Body of pancreas (tissue), 4 donors: ENCODE measurements around the gene ABLIM3. TPM values are rescaled to one million over a fixed set of nuclear protein-coding genes. Genes with fewer than 3 reads are reported as not detected.
"Not testable (repeated sequence)": the region's sequence is repeated elsewhere in the genome, so short reads cannot be mapped to it uniquely, and the experiment has no call there.

Experiments
- ATAC-seq: fragments of 150-250 bp; one replicate; pipeline ENCODE4 v1.9.1; 2016
- DNase-seq, 4 donors: peaks; one replicate each; pipeline ENCODE4 v3.0.0-alpha.2; 2019
- H3K27ac ChIP-seq, 4 donors: fragments of 200-600 bp; sonication (generic); 1 replicate in 3 of 4; 2 replicates in 1 of 4; pipeline versions ENCODE4 v1.5.1 to v1.6.1; 2016 to 2019; ENCODE audit warnings: mild to moderate bottlenecking in 1 of 4, mixed read lengths in 1 of 4, moderate library complexity in 1 of 4
- H3K27me3 ChIP-seq, 2 donors: fragments of 200-600 bp; sonication (generic); one replicate each; pipeline ENCODE4 v1.6.0; 2016; ENCODE audit warnings: mild to moderate bottlenecking in 1 of 2
- H3K36me3 ChIP-seq, 2 donors: fragments of 200-600 bp; sonication (generic); replicated peaks in 1 of 2; 2 replicates each; pipeline ENCODE4 v1.5.1; 2016; ENCODE audit warnings: low read depth in 2 of 2; ENCODE audit not compliant: insufficient read depth in 1 of 2
- H3K4me1 ChIP-seq: fragments of 200-600 bp; sonication (generic); one replicate; pipeline ENCODE4 v1.6.0; 2016
- H3K4me3 ChIP-seq, 2 donors: fragments of 200-600 bp; sonication (generic); 1 replicate in 1 of 2; 2 replicates in 1 of 2; pipeline ENCODE4 v1.5.1; 2016 to 2019
- H3K9me3 ChIP-seq, 3 donors: fragments of 200-600 bp; sonication (generic); 1 replicate in 2 of 3; 2 replicates in 1 of 3; pipeline ENCODE4 v1.5.1; 2016
- POLR2A ChIP-seq, 3 donors: fragments of 450-650 bp; IDR thresholded peaks; one replicate each; pipeline ENCODE4 v1.6.1; 2016; ENCODE audit warnings: antibody characterized with exemption in 3 of 3, mild to moderate bottlenecking in 2 of 3
- WGBS, 2 donors: methylation state at CpG; one replicate each; pipeline ENCODE4 v1.1.5; 2017; 5-methylcytosine and 5-hydroxymethylcytosine counted together
- intact Hi-C: fragments of 100-400 bp; cut with DNase I; formaldehyde crosslinking; loops from one replicate; pipeline ENCODE4 v1.15.1; 2023
- total RNA-seq, 2 donors: library from RNA; depleted of rRNA; stranded (reverse); fragments of >200 nt; gene quantifications; one replicate each; pipeline ENCODE4 v1.1.0, GENCODE V29; 2016
- TF ChIP-seq, protein P1 (sequence below), 7 experiments: fragments of 450-650 bp in 4 of 7; fragments of 200-600 bp in 3 of 7; sonication (generic) in 3 of 7; IDR thresholded peaks; one replicate each; pipeline ENCODE4 v1.5.1; 2016 to 2019; ENCODE audit warnings: antibody characterized with exemption in 7 of 7

The ABLIM3 gene
- total RNA-seq, 2 donors from 2014 or later = 3.9 to 11.2 TPM

DNA sequence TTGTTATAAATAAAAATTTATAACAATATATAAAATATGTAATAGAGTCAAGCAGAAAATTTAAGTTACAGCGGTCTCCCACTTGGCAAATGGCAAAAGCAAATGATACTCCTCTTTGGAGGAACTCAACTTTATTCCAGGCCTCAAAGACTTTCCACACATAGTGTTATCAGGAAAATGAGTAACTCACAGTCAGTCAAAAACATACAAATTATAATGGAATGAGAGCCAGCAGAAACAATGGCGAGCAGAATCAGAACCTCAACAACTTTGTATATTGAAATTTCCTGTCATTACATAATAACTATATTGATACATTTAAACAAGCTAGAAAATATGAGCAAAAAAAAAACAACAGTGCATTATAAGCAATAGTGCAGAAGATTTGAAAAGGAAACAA lies 45.2 kb downstream of the ABLIM3 start:
- Histone ChIP-seq H3K4me1 (no peaks in the 10 kb centered on the region), H3K4me3 (no peak overlapping the region), H3K27me3 (no peaks in the 10 kb centered on the region), H3K9me3 (no peaks in the 10 kb centered on the region), H3K36me3 (no peaks in the 10 kb centered on the region), H3K27ac (no peak overlapping the region)
- 63 to 64% methylated on average over 2 of the region's 2 CpGs for whole genome bisulfite sequencing, 2 donors
- ATAC-seq = no peak
- no peak for DNase-seq
- intact Hi-C loops = no loop called here
- TF ChIP-seq, protein P1, sequence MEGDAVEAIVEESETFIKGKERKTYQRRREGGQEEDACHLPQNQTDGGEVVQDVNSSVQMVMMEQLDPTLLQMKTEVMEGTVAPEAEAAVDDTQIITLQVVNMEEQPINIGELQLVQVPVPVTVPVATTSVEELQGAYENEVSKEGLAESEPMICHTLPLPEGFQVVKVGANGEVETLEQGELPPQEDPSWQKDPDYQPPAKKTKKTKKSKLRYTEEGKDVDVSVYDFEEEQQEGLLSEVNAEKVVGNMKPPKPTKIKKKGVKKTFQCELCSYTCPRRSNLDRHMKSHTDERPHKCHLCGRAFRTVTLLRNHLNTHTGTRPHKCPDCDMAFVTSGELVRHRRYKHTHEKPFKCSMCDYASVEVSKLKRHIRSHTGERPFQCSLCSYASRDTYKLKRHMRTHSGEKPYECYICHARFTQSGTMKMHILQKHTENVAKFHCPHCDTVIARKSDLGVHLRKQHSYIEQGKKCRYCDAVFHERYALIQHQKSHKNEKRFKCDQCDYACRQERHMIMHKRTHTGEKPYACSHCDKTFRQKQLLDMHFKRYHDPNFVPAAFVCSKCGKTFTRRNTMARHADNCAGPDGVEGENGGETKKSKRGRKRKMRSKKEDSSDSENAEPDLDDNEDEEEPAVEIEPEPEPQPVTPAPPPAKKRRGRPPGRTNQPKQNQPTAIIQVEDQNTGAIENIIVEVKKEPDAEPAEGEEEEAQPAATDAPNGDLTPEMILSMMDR (IDR thresholded peaks at IDR 0.05) = no peak
- no peak for TF ChIP-seq POLR2A (IDR thresholded peaks at IDR 0.05)

DNA sequence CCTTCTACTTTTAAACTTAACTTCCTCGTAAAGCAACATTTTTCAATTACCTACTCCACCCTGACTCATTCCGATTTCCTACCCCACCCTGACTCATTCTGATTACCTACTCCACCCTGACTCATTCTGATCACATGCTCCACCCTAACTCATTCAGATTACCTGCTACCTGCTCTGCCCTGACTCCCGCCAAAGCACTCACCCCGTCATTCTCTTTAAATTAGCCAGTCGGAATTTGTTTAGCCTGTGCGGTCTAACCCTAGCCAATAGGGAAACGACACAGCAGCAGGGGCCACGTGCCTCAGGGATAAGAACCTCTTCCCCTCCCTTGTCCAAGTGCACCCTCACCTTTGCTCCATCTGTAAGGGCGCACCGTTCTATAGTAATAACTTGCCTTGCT lies 46.3 kb downstream of the ABLIM3 start:
- DNase-seq, H3K4me1 ChIP-seq, H3K4me3 ChIP-seq, intact Hi-C loops, H3K36me3 ChIP-seq, H3K9me3 ChIP-seq, ATAC-seq, H3K27me3 ChIP-seq, H3K27ac ChIP-seq: not testable (repeated sequence)
- WGBS, 2 donors = 85 to 88% methylated on average over 10 of the region's 10 CpGs

DNA sequence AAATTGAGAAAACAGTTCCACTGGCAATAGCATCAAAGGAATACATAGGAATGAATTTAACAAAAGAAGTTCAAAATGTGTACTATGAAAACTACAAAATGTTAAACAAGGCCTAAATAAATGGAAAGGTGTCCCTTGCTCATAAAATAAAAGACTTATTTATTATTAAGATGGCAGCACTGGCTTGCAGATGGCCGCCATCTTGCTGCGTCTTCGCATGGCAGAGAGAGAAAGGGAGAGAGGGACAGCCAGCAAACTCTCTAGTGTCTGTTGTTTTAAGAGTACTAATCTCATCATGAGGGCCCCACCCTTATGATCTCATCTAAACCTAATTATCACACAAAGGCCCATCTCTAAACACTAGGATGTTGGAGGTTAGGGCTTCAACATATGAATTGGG lies 47.1 kb downstream of the ABLIM3 start:
- no peaks in the 10 kb centered on the region for H3K27me3 ChIP-seq
- H3K4me1 ChIP-seq = no peaks in the 10 kb centered on the region
- no peak overlapping the region for H3K4me3 ChIP-seq
- TF ChIP-seq, protein P1 (IDR thresholded peaks at IDR 0.05) = no peak
- TF ChIP-seq POLR2A (IDR thresholded peaks at IDR 0.05) = no peak
- ATAC-seq (no peak), DNase-seq (no peak)
- 96 to 98% methylated on average over 3 of the region's 3 CpGs for WGBS, 2 donors
- no peaks in the 10 kb centered on the region for H3K9me3 ChIP-seq
- intact Hi-C loops = no loop called here
- no peaks in the 10 kb centered on the region for H3K36me3 ChIP-seq
- no peak overlapping the region for H3K27ac ChIP-seq

DNA sequence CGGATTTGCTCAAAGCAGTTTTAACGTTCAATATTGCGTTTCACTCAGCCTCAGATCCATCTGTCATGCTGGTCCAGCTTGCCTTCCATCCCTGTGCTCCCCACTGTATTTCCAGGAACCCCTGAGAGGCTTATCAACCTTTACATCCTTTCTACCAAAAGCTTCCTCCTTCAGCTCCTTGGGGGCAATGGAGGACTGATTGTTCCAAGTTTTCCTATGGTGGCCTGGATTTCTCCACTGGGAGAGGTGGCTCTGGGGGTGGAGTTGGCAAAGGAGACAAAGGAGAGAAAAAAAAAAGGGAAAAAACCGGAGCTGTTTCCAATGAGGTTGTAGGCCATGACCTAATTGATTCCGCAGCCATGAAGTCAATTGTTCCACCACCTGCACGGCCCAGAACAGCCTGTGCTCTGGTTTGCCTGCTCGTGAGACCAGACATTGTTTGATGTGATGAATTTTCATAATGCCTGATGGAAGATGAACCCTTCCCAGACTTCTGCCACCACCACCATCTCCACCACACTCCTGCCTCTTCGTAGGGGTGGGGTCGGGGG lies 54.1 kb downstream of the ABLIM3 start:
- DNase-seq (no peak), ATAC-seq (no peak)
- Histone ChIP-seq H3K27ac (no peak overlapping the region), H3K36me3 (no peaks in the 10 kb centered on the region), H3K4me1 (no peaks in the 10 kb centered on the region), H3K9me3 (no peaks in the 10 kb centered on the region), H3K27me3 (no peaks in the 10 kb centered on the region), H3K4me3 (no peak overlapping the region)
- intact Hi-C loops = no loop called here
- no peak for TF ChIP-seq POLR2A (IDR thresholded peaks at IDR 0.05)
- TF ChIP-seq, protein P1 (IDR thresholded peaks at IDR 0.05) = no peak
- WGBS, 2 donors = 66 to 69% methylated on average over 9 of the region's 9 CpGs

DNA sequence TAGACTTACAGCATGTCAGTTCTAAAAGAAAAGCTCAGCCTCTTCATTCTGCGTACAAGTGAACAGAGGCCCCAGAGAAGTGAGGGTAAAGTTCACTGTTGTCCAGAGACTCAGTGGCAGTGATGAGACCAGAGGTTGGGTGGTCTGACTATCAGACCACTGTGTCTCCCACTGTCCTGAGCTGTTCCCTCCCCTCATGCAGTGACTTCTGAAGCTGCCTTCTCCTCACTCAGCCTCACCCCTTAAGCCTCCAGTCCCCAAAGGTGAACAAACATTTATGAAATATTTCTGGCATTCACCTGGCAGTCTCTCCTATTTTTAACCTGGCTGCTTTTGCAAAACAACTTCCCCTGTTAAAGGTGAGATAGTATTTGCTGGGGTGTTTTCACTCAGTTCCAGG lies 54.7 kb downstream of the ABLIM3 start:
- WGBS, 2 donors = 90 to 92% methylated on average over 1 of the region's 1 CpG
- DNase-seq = no peak
- H3K4me1 ChIP-seq = no peaks in the 10 kb centered on the region
- no peak overlapping the region for H3K27ac ChIP-seq
- no peak overlapping the region for H3K4me3 ChIP-seq
- H3K9me3 ChIP-seq = no peaks in the 10 kb centered on the region
- ATAC-seq = no peak
- intact Hi-C loops = no loop called here
- no peaks in the 10 kb centered on the region for H3K36me3 ChIP-seq
- TF ChIP-seq POLR2A (IDR thresholded peaks at IDR 0.05) = no peak
- TF ChIP-seq, protein P1 (IDR thresholded peaks at IDR 0.05) = no peak
- no peaks in the 10 kb centered on the region for H3K27me3 ChIP-seq
